ENCODE results near the gene DHX30.

DNA sequence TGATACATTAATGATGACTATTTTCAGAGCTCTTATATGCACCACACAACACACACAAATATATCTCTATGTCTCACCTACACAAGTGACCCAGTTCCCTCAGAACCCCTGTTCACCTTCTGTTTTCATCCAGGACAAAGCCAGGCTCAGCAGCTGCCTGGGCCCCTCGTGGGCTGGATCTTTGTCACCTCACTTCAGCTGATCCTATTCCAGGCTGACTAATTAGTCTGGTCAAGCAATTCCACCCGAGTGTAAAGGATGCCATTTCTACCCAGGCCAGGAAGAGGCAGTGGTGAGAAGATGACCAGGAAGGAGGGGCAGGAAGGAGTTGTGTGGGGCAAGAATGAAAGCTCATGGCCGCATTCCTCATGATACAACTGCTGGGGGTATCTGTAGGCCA, 62.3 kb downstream of the DHX30 start:
- TF ChIP-seq OSR2 (tag by site-specific recombination; IDR thresholded peaks at IDR 0.05) (no peak), CTCF (tag by site-specific recombination; IDR thresholded peaks at IDR 0.05) (no peak), ZFP41 (tag by site-specific recombination; IDR thresholded peaks at IDR 0.05; ENCODE audit: borderline replicate concordance) (no peak), ZFP37 (tag by site-specific recombination; IDR thresholded peaks at IDR 0.05) (no peak), SETDB1 (IDR thresholded peaks at IDR 0.05; ENCODE audit: insufficient read length, low read length) (no peak), ZNF433 (tag by site-specific recombination; IDR thresholded peaks at IDR 0.05; ENCODE audit: low read depth) (no peak), ZBTB21 (tag by site-specific recombination; IDR thresholded peaks at IDR 0.05) (no peak), REST (tag by site-specific recombination; IDR thresholded peaks at IDR 0.05) (no peak), PRDM10 (tag by site-specific recombination; IDR thresholded peaks at IDR 0.05) (no peak), ZNF670 (tag by site-specific recombination; IDR thresholded peaks at IDR 0.05; ENCODE audit: low read depth) (no peak), YY1 (tag by site-specific recombination; IDR thresholded peaks at IDR 0.05) (no peak), PRDM4 (tag by site-specific recombination; IDR thresholded peaks at IDR 0.05) (no peak)
